NCI-H146 treated with DMSO at 0.1 percent for 48 hours (cell line): ENCODE data around the gene NPY5R.
A peak's percentile ranks its signal among the peaks of the same experiment; 100 is the strongest.

Source experiments
- DNase-seq: peaks from one replicate; lab custom pipeline; 2025; ENCODE audit not compliant: unreplicated experiment; lab: John Stamatoyannopoulos, UW

Gene NPY5R

GRCh38 chr4:163343604-163344146 is at the start of gene NPY5R:
NPY5R (plus strand) TSS chr4:163343892; CDS start chr4:163350274, 6,382 bp downstream.
- DNase-seq: no peak

- DNase-seq: no peak
Observed at GRCh38 chr4:163295138-163295537, 48.6 kb upstream of the NPY5R start.

- DNase-seq: no peak
Observed at GRCh38 chr4:163300445-163300844, 43.2 kb upstream of the NPY5R start.

GRCh38 chr4:163303069-163303468 is 40.6 kb upstream of the NPY5R start:
- no peak for DNase-seq

GRCh38 chr4:163309466-163309865 is 34.2 kb upstream of the NPY5R start:
- DNase-seq: no peak

- no peak for DNase-seq
Observed at GRCh38 chr4:163317110-163317509, 26.6 kb upstream of the NPY5R start.

GRCh38 chr4:163330916-163331628 is 12.6 kb upstream of the NPY5R start:
- no peak for DNase-seq

- no peak for DNase-seq
Observed at GRCh38 chr4:163331629-163332376, 11.9 kb upstream of the NPY5R start.

- DNase-seq: peak; percentile 9
Observed at GRCh38 chr4:163332526-163333406, 10.9 kb upstream of the NPY5R start, which contains the start of gene NPY1R. NPY1R (minus strand) TSS chr4:163332596; CDS start chr4:163326554, 6,042 bp downstream.

- DNase-seq: no peak
Observed at GRCh38 chr4:163335384-163335783, 8.3 kb upstream of the NPY5R start.

- no peak for DNase-seq
Observed at GRCh38 chr4:163344147-163345125, 744 bp downstream of the NPY5R start.

GRCh38 chr4:163350672-163351071 is 7.0 kb downstream of the NPY5R start:
- DNase-seq: no peak

GRCh38 chr4:163353054-163353453 is 9.4 kb downstream of the NPY5R start:
- DNase-seq: no peak

- DNase-seq: no peak
Observed at GRCh38 chr4:163356104-163356503, 12.4 kb downstream of the NPY5R start.

- DNase-seq: no peak
Observed at GRCh38 chr4:163367651-163368050, 24.0 kb downstream of the NPY5R start.

- DNase-seq: no peak
Observed at GRCh38 chr4:163372029-163372428, 28.3 kb downstream of the NPY5R start.

GRCh38 chr4:163378661-163379060 is 35.0 kb downstream of the NPY5R start:
- DNase-seq: no peak

- DNase-seq: no peak
Observed at GRCh38 chr4:163380703-163381102, 37.0 kb downstream of the NPY5R start.

- no peak for DNase-seq
Observed at GRCh38 chr4:163382178-163382869, 38.6 kb downstream of the NPY5R start.
